ENCODE measurements around the gene KRTAP9-6. TPM values are rescaled to one million over a fixed set of nuclear protein-coding genes. Genes with fewer than 3 reads are reported as not detected.

Gene KRTAP9-6
- total and polyA plus RNA-seq, 2 donors (not counting 1 experiment from before 2014, with no cell fraction given): not detected

GRCh38 chr17:41256291-41256685 lies 8.9 kb upstream of the KRTAP9-6 start:
- H3K4me3 ChIP-seq (ENCODE audit: control extremely low read depth in 1 of 5, extremely low read depth in 1 of 5, insufficient read depth in 1 of 5, low read depth in 2 of 5, low read length in 4 of 5): no peak overlapping the region
- intact Hi-C loops (cut with micrococcal nuclease): no loop called here
- Mint-ChIP-seq H3K4me1 (no peaks in the 10 kb centered on the region), H3K27ac (no peak overlapping the region), H3K9me3 (ENCODE audit: insufficient read depth) (no peaks in the 10 kb centered on the region), H3K4me3 (no peak overlapping the region), H3K27me3 (peaks cover 70% of the 10 kb centered on the region)
- TF ChIP-seq EZH2 (IDR thresholded peaks at IDR 0.05; ENCODE audit: borderline replicate concordance, insufficient read depth, low read depth, low read length, poor library complexity, severe bottlenecking) (no peak), CTCF (IDR thresholded peaks at IDR 0.05) (no peak)
- ChIA-PET POLR2A (no interaction called here), CTCF (no interaction called here)
- H3K9ac ChIP-seq (ENCODE audit: low read length): no peak overlapping the region
- no peak overlapping the region for H3K4me2 ChIP-seq (replicated peaks; ENCODE audit: low read depth, low read length, poor library complexity, severe bottlenecking)
- no peaks in the 10 kb centered on the region for H4K20me1 ChIP-seq (ENCODE audit: control insufficient read depth, insufficient read depth, low read length, poor library complexity, severe bottlenecking)
- no peaks in the 10 kb centered on the region for H3K9me3 ChIP-seq (ENCODE audit: control extremely low read depth in 1 of 3, control insufficient read depth in 2 of 3, insufficient read depth in 1 of 3, low read length in 2 of 3)
- no peaks in the 10 kb centered on the region for H3K79me2 ChIP-seq (ENCODE audit: control insufficient read depth, insufficient read depth, low read length)
- no peaks in the 10 kb centered on the region for H3K4me1 ChIP-seq (ENCODE audit: control insufficient read depth in 2 of 2, insufficient read depth in 2 of 2, low read length in 2 of 2)
- ATAC-seq (ENCODE audit: low read depth) (no peak), DNase-seq (peak; percentile 1)
- H3K27ac ChIP-seq (ENCODE audit: low read length in 2 of 2): no peak overlapping the region
- no peak overlapping the region for H2AFZ ChIP-seq (ENCODE audit: insufficient read depth, low read depth, low read length, poor library complexity, severe bottlenecking)
- no peaks in the 10 kb centered on the region for H3K36me3 ChIP-seq (replicated peaks in 1 of 2; ENCODE audit: control extremely low read depth in 1 of 2, control insufficient read depth in 1 of 2, extremely low read depth in 1 of 2, insufficient read depth in 2 of 2, low read length in 1 of 2)
- WGBS (ENCODE audit: insufficient coverage): no CpG with 5 or more reads among the region's 1 CpG
- peaks cover 0 to 10% (median 3%) of the 10 kb centered on the region in 4 experiments for H3K27me3 ChIP-seq (replicated peaks in 1 of 4; ENCODE audit: control extremely low read depth in 1 of 4, control insufficient read depth in 3 of 4, insufficient read depth in 4 of 4, low read length in 3 of 4)

GRCh38 chr17:41258406-41258805 lies 6.8 kb upstream of the KRTAP9-6 start:
- ChIA-PET CTCF (no interaction called here), POLR2A (no interaction called here)
- H3K27ac ChIP-seq (ENCODE audit: low read length in 2 of 2): no peak overlapping the region
- Mint-ChIP-seq H3K27ac (no peak overlapping the region), H3K4me3 (no peak overlapping the region), H3K9me3 (ENCODE audit: insufficient read depth) (no peaks in the 10 kb centered on the region), H3K27me3 (peaks cover 74% of the 10 kb centered on the region), H3K4me1 (no peaks in the 10 kb centered on the region)
- H3K36me3 ChIP-seq (replicated peaks in 1 of 2; ENCODE audit: control extremely low read depth in 1 of 2, control insufficient read depth in 1 of 2, extremely low read depth in 1 of 2, insufficient read depth in 2 of 2, low read length in 1 of 2): no peaks in the 10 kb centered on the region
- H4K20me1 ChIP-seq (ENCODE audit: control insufficient read depth, insufficient read depth, low read length, poor library complexity, severe bottlenecking): no peaks in the 10 kb centered on the region
- no peak overlapping the region for H3K4me3 ChIP-seq (ENCODE audit: control extremely low read depth in 1 of 5, extremely low read depth in 1 of 5, insufficient read depth in 1 of 5, low read depth in 2 of 5, low read length in 4 of 5)
- peaks cover 0 to 10% (median 3%) of the 10 kb centered on the region in 4 experiments for H3K27me3 ChIP-seq (replicated peaks in 1 of 4; ENCODE audit: control extremely low read depth in 1 of 4, control insufficient read depth in 3 of 4, insufficient read depth in 4 of 4, low read length in 3 of 4)
- H3K4me2 ChIP-seq (replicated peaks; ENCODE audit: low read depth, low read length, poor library complexity, severe bottlenecking): no peak overlapping the region
- intact Hi-C loops (cut with micrococcal nuclease): no loop called here
- no peak for TF ChIP-seq EZH2 (IDR thresholded peaks at IDR 0.05; ENCODE audit: borderline replicate concordance, insufficient read depth, low read depth, low read length, poor library complexity, severe bottlenecking)
- no peak for DNase-seq
- H3K9ac ChIP-seq (ENCODE audit: low read length): no peak overlapping the region
- no peak overlapping the region for H2AFZ ChIP-seq (ENCODE audit: insufficient read depth, low read depth, low read length, poor library complexity, severe bottlenecking)
- H3K79me2 ChIP-seq (ENCODE audit: control insufficient read depth, insufficient read depth, low read length): no peaks in the 10 kb centered on the region
- ATAC-seq (ENCODE audit: low read depth): no peak
- H3K9me3 ChIP-seq (ENCODE audit: control extremely low read depth in 1 of 3, control insufficient read depth in 2 of 3, insufficient read depth in 1 of 3, low read length in 2 of 3): no peaks in the 10 kb centered on the region
- no peaks in the 10 kb centered on the region for H3K4me1 ChIP-seq (ENCODE audit: control insufficient read depth in 2 of 2, insufficient read depth in 2 of 2, low read length in 2 of 2)
